Stimulated activated naive B cell treated with anti-CD40 and anti-IgM and Interleukin-4, amounts not matched to agents 10 μg/mL and 1 μg/mL and 100 μg/mL, for 72 hours (primary cell): ENCODE results near the gene ACTBL2.
"Not testable (repeated sequence)": the region's sequence is repeated elsewhere in the genome, so short reads cannot be mapped to it uniquely, and the experiment has no call there.

Experiments used
- ATAC-seq, 2 donors: fragments of 150-1000 bp; cut with Tn5 transposase; replicated peaks; 2 replicates each; pipeline ENCODE4 v1.10.0; 2021; ENCODE audit warnings: moderate library complexity in 1 of 2
- DNase-seq: peaks from one replicate; pipeline ENCODE4 v3.0.0; 2021
- H3K27ac Mint-ChIP-seq: one replicate; pipeline ENCODE4 v1.8.0; 2022; ENCODE audit warnings: mild to moderate bottlenecking, mixed read lengths
- H3K27me3 Mint-ChIP-seq, 2 donors: one replicate each; pipeline ENCODE4 v1.8.0; 2022; ENCODE audit warnings: mixed read lengths in 2 of 2
- H3K36me3 Mint-ChIP-seq, 2 donors: one replicate each; pipeline ENCODE4 v1.8.0; 2022; ENCODE audit warnings: mixed read lengths in 2 of 2, mild to moderate bottlenecking in 1 of 2
- H3K4me1 Mint-ChIP-seq, 2 donors: one replicate each; pipeline ENCODE4 v1.8.0; 2022; ENCODE audit warnings: mixed read lengths in 2 of 2, mild to moderate bottlenecking in 1 of 2
- H3K4me3 Mint-ChIP-seq, 2 donors: one replicate each; pipeline ENCODE4 v1.8.0; 2022; ENCODE audit warnings: mild to moderate bottlenecking in 2 of 2, mixed read lengths in 2 of 2, moderate library complexity in 1 of 2
- H3K9me3 Mint-ChIP-seq, 2 donors: one replicate each; pipeline ENCODE4 v1.8.0; 2022; ENCODE audit warnings: mixed read lengths in 2 of 2, mild to moderate bottlenecking in 1 of 2

The ACTBL2 gene

GRCh38 chr5:57482671-57483106, at the start of gene ACTBL2:
ACTBL2 (minus strand) TSS chr5:57482811; CDS start chr5:57482707, 104 bp downstream.
- H3K27me3 Mint-ChIP-seq, result no peaks in the 10 kb centered on the region
- no peaks in the 10 kb centered on the region for H3K36me3 Mint-ChIP-seq
- no peaks in the 10 kb centered on the region for H3K4me1 Mint-ChIP-seq
- ATAC-seq (no peak), DNase-seq (no peak)
- H3K4me3 Mint-ChIP-seq, result no peak within 1 kb of the TSS
- no peaks in the 10 kb centered on the region for H3K9me3 Mint-ChIP-seq
- no peak within 1 kb of the TSS for H3K27ac Mint-ChIP-seq

GRCh38 chr5:57531333-57531732, 48.7 kb upstream of the ACTBL2 start:
- Mint-ChIP-seq H3K27me3 (peaks cover 0 to 7% of the 10 kb centered on the region in 2 donors), H3K4me3 (peak overlapping the region in 1 of 2 donors; percentile 3), H3K36me3 (no peaks in the 10 kb centered on the region), H3K9me3 (peaks cover 0 to 2% of the 10 kb centered on the region in 2 donors), H3K4me1 (peaks cover 16 to 26% of the 10 kb centered on the region in 2 donors), H3K27ac (peak overlapping the region; percentile 42)
- no peak for DNase-seq
- peak; percentile 51 to 68 for ATAC-seq

DNA sequence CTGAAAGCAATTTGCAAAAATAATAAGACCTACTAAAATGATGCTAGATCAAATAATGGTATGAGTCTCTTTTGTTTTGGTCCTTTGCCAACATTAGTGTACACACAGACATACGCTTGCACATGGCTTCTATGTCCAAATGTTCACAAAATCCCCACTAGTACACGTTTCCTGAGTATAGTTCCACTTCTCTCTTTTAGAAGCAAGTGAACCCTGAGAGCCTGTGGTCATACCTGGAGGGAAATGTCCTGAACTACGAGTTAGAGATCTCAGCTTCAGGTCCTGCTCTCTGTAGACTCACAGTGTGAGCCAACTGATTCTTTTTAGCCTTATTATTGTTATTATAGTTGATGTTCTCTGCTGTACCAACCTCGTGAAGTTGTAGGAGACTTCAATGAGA, 47.3 kb upstream of the ACTBL2 start:
- Mint-ChIP-seq H3K27ac (no peak overlapping the region), H3K9me3 (peaks cover 0 to 2% of the 10 kb centered on the region in 2 donors), H3K36me3 (no peaks in the 10 kb centered on the region), H3K4me3 (no peak overlapping the region), H3K4me1 (peaks cover 16 to 26% of the 10 kb centered on the region in 2 donors), H3K27me3 (peaks cover 0 to 7% of the 10 kb centered on the region in 2 donors)
- DNase-seq (no peak), ATAC-seq (peak; percentile 91 to 92)

DNA sequence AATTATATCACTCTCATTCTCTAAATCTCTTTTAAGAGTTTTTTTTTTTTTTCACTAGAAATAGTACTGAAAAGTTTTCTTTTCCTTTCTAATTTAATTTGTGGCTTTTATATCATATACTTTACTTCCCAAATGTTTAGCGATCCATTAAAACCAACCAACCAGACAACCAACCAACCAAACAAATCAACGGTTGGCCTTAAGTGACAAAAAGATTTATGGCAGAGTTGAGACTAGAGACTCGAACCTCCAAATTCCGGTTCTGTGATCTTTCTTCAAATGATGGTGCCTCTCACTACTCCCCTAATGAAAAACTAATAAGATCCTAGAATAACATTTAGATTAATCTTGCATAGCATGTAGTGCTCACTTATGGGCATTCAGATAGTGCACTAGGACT, 45.3 kb upstream of the ACTBL2 start:
- no peak for ATAC-seq
- no peak for DNase-seq
- Mint-ChIP-seq H3K36me3 (no peaks in the 10 kb centered on the region), H3K9me3 (peaks cover 0 to 2% of the 10 kb centered on the region in 2 donors), H3K27me3 (peaks cover 0 to 7% of the 10 kb centered on the region in 2 donors), H3K4me3 (no peak overlapping the region), H3K4me1 (peaks cover 15 to 26% of the 10 kb centered on the region in 2 donors), H3K27ac (no peak overlapping the region)

DNA sequence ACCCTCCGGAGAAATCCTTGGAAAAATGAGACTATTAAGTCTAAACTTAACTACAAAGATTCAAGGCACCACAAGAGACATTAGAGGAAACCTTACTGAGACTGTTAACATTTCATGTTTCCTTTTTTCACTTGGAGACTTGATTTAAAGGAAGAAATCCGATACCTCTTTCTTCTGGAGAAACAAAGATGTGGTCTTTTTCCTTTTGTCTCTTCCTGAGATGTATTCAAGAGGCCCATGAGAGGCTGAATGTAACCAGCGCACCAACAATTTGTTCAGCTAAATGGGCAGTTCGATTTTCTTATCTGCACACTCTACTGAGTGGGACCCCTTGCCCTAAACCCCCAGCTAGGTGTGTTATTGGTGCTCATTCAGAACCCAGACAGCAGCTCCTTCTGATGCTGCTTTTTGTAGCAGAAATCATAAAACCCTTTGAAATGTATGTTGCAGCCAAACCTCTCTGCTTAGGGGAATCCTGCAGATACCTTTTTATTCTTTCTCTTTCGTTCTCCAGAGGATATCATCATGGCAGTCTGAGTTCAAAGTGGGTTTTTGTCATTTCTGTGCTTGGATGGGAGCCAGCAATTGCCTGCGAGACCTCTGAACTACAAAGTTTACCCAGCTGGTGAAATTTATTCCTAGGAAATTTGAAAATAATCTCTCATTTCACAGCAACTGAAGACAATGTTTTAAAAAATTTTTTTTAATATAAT, 41.9 kb upstream of the ACTBL2 start:
- DNase-seq (no peak), ATAC-seq (no peak)
- no peaks in the 10 kb centered on the region for H3K36me3 Mint-ChIP-seq
- peaks cover 0 to 3% of the 10 kb centered on the region in 2 donors for H3K27me3 Mint-ChIP-seq
- peaks cover 0 to 4% of the 10 kb centered on the region in 2 donors for H3K4me1 Mint-ChIP-seq
- H3K27ac Mint-ChIP-seq, result no peak overlapping the region
- H3K4me3 Mint-ChIP-seq, result no peak overlapping the region
- H3K9me3 Mint-ChIP-seq, result peaks cover 7% of the 10 kb centered on the region in 2 donors

- not testable (repeated sequence) for H3K4me3 Mint-ChIP-seq, H3K4me1 Mint-ChIP-seq, H3K36me3 Mint-ChIP-seq, DNase-seq, H3K27ac Mint-ChIP-seq, ATAC-seq, H3K27me3 Mint-ChIP-seq
- peaks cover 11 to 13% of the 10 kb centered on the region in 2 donors for H3K9me3 Mint-ChIP-seq
Observed at GRCh38 chr5:57522477-57522876, 39.9 kb upstream of the ACTBL2 start.

- H3K4me3 Mint-ChIP-seq, ATAC-seq, H3K4me1 Mint-ChIP-seq, DNase-seq, H3K36me3 Mint-ChIP-seq, H3K27ac Mint-ChIP-seq, H3K27me3 Mint-ChIP-seq: not testable (repeated sequence)
- peaks cover 13 to 19% of the 10 kb centered on the region in 2 donors for H3K9me3 Mint-ChIP-seq
Observed at GRCh38 chr5:57518415-57518814, 35.8 kb upstream of the ACTBL2 start.

DNA sequence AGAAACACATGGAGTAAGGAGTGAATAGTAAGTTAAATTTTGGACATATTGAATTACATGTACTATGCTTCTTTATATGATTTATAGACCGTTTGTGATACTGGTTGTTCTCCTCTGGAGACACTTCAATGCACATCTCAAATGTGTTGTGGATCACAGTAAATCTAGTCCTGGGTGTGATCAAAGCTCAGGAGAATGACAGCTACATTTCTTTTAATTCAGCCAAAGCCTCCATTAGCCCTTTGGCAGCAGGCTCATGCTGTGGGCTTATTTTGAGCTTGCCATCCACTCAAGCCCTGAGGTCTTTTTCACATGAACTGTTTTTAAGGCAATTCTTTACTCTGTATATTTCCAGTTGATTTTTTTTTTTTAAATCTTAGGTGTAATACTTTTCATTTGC, 34.6 kb upstream of the ACTBL2 start:
- no peak for ATAC-seq
- peaks cover 0 to 4% of the 10 kb centered on the region in 2 donors for H3K27me3 Mint-ChIP-seq
- no peak for DNase-seq
- H3K36me3 Mint-ChIP-seq, result peaks cover 0 to 3% of the 10 kb centered on the region in 2 donors
- no peak overlapping the region for H3K27ac Mint-ChIP-seq
- peaks cover 13 to 19% of the 10 kb centered on the region in 2 donors for H3K9me3 Mint-ChIP-seq
- no peak overlapping the region for H3K4me3 Mint-ChIP-seq
- peaks cover 0 to 4% of the 10 kb centered on the region in 2 donors for H3K4me1 Mint-ChIP-seq

DNA sequence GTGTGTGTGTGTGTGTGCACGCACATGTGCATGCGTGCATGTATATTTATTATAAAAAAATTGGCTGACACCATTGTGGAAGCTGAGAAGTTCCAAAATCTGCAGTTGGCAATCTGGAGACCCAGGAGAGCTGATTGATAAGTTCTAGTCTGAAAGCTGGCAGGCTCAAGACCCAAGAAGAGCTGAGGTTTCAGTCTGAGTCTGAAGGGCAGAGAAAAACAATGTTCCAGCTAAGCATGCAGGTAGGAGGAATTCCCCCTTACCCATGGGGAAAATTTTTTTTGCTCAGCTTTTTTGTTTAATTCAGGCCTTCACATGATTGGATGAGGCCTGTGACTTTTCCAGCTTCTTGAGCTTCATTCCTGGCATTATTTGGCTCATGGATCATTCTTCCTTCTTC, 31.2 kb upstream of the ACTBL2 start:
- no peak for DNase-seq
- H3K4me1 Mint-ChIP-seq, result peaks cover 0 to 4% of the 10 kb centered on the region in 2 donors
- no peak overlapping the region for H3K27ac Mint-ChIP-seq
- peak; percentile 77 to 87 for ATAC-seq
- no peak overlapping the region for H3K4me3 Mint-ChIP-seq
- peaks cover 4 to 13% of the 10 kb centered on the region in 2 donors for H3K9me3 Mint-ChIP-seq
- H3K27me3 Mint-ChIP-seq, result peaks cover 6 to 13% of the 10 kb centered on the region in 2 donors
- peaks cover 0 to 2% of the 10 kb centered on the region in 2 donors for H3K36me3 Mint-ChIP-seq

DNA sequence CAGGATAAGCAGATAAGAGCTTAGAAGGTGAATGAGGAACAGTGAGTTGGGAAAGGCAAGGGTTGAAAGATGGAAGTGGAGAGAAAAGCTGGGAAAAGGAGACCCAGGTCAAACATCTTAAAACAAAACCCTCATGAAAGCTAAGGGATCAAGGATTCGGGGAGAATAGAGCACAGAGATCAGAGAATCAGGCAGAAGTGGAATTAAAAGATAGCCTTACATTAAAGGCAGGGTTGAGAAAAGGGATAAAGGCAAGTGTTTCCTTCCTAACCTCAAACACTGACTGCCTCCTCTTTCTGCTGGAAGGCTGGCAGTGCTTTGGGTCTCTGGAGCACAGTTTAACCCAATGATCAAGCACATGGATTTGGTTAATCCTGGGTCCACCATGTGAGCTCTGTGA, 28.7 kb upstream of the ACTBL2 start:
- no peak for ATAC-seq
- Mint-ChIP-seq H3K4me1 (peaks cover 0 to 4% of the 10 kb centered on the region in 2 donors), H3K9me3 (no peaks in the 10 kb centered on the region), H3K27me3 (peaks cover 6 to 10% of the 10 kb centered on the region in 2 donors), H3K27ac (no peak overlapping the region), H3K36me3 (no peaks in the 10 kb centered on the region), H3K4me3 (no peak overlapping the region)
- DNase-seq, result no peak

GRCh38 chr5:57509501-57510260, 27.1 kb upstream of the ACTBL2 start:
- no peaks in the 10 kb centered on the region for H3K36me3 Mint-ChIP-seq
- peaks cover 6 to 10% of the 10 kb centered on the region in 2 donors for H3K27me3 Mint-ChIP-seq
- ATAC-seq, result no peak
- H3K27ac Mint-ChIP-seq, result no peak overlapping the region
- H3K4me1 Mint-ChIP-seq, result peaks cover 0 to 4% of the 10 kb centered on the region in 2 donors
- H3K4me3 Mint-ChIP-seq, result no peak overlapping the region
- H3K9me3 Mint-ChIP-seq, result no peaks in the 10 kb centered on the region
- no peak for DNase-seq

GRCh38 chr5:57508211-57508610, 25.6 kb upstream of the ACTBL2 start:
- no peak for ATAC-seq
- Mint-ChIP-seq H3K36me3 (no peaks in the 10 kb centered on the region), H3K9me3 (no peaks in the 10 kb centered on the region), H3K27ac (no peak overlapping the region), H3K4me3 (no peak overlapping the region), H3K4me1 (no peaks in the 10 kb centered on the region), H3K27me3 (peaks cover 6 to 10% of the 10 kb centered on the region in 2 donors)
- no peak for DNase-seq

- no peaks in the 10 kb centered on the region for H3K4me1 Mint-ChIP-seq
- H3K4me3 Mint-ChIP-seq, result no peak overlapping the region
- ATAC-seq (no peak), DNase-seq (no peak)
- no peak overlapping the region for H3K27ac Mint-ChIP-seq
- H3K9me3 Mint-ChIP-seq, result no peaks in the 10 kb centered on the region
- peaks cover 1 to 2% of the 10 kb centered on the region in 2 donors for H3K27me3 Mint-ChIP-seq
- no peaks in the 10 kb centered on the region for H3K36me3 Mint-ChIP-seq
Observed at GRCh38 chr5:57505272-57506200, 22.9 kb upstream of the ACTBL2 start.

- DNase-seq (no peak), ATAC-seq (no peak)
- no peaks in the 10 kb centered on the region for H3K27me3 Mint-ChIP-seq
- H3K27ac Mint-ChIP-seq, result no peak overlapping the region
- H3K4me3 Mint-ChIP-seq, result no peak overlapping the region
- H3K9me3 Mint-ChIP-seq, result no peaks in the 10 kb centered on the region
- H3K4me1 Mint-ChIP-seq, result no peaks in the 10 kb centered on the region
- no peaks in the 10 kb centered on the region for H3K36me3 Mint-ChIP-seq
Observed at GRCh38 chr5:57504357-57504756, 21.7 kb upstream of the ACTBL2 start.
